PC-3 (cell line): ENCODE results near the gene UEVLD. TPM values are rescaled to one million over a fixed set of nuclear protein-coding genes. Genes with fewer than 3 reads are reported as not detected.

Experiments used
- ATAC-seq: fragments of 200-7000 bp; cut with Tn5 transposase; 2 replicates; pipeline ENCODE4 v1.9.1; 2020; ENCODE audit warnings: mild to moderate bottlenecking, moderate library complexity
- BruUV-seq: library from RNA; stranded (reverse); fragments of 400-500 nt; replicated peaks from 2 replicates; lab custom pipeline; 2021; lab: Mats Ljungman, UMichigan
- CTCF ChIA-PET: fragments of 300-600 bp; sonication (Branson Sonifier 250); formaldehyde crosslinking; loops from one replicate; lab custom pipeline; 2022; ENCODE audit warnings: antibody characterized with exemption; lab: Charles Lee
- POLR2A ChIA-PET: fragments of 300-600 bp; sonication (Branson Sonifier 250); formaldehyde crosslinking; loops from one replicate; lab custom pipeline; 2022; ENCODE audit warnings: antibody characterized with exemption; ENCODE audit not compliant: unreplicated experiment; lab: Charles Lee
- DNase-seq: peaks from one replicate; pipeline ENCODE4 v3.0.0-alpha.2; 2015
- H2AFZ ChIP-seq: fragments of 300-600 bp; sonication (generic); 2 replicates; pipeline ENCODE4 v1.6.0; 2016; ENCODE audit warnings: antibody characterized with exemption, low read length
- H3F3A ChIP-seq: fragments of 300-600 bp; sonication (generic); one replicate; pipeline ENCODE4 v1.6.0; 2017; ENCODE audit warnings: antibody characterized with exemption, low read length, control low read depth, mild to moderate bottlenecking; ENCODE audit not compliant: unreplicated experiment
- H3K27ac ChIP-seq: fragments of 300-600 bp; sonication (generic); 2 replicates; pipeline ENCODE4 v1.5.1; 2016; ENCODE audit warnings: mild to moderate bottlenecking, low read length
- H3K27me3 ChIP-seq: fragments of 300-600 bp; sonication (generic); 2 replicates; pipeline ENCODE4 v1.6.1; 2016; ENCODE audit warnings: low read length, mixed read lengths
- H3K36me3 ChIP-seq: fragments of 300-600 bp; sonication (generic); 2 replicates; pipeline ENCODE4 v1.6.1; 2016; ENCODE audit warnings: low read depth, mixed run types, low read length, mixed read lengths
- H3K4me1 ChIP-seq: fragments of 300-600 bp; sonication (generic); 2 replicates; pipeline ENCODE4 v1.5.1; 2016; ENCODE audit warnings: low read length; ENCODE audit not compliant: insufficient read depth
- H3K4me2 ChIP-seq: fragments of 300-600 bp; sonication (generic); 2 replicates; pipeline ENCODE4 v1.6.0; 2016; ENCODE audit warnings: low read length
- H3K4me3 ChIP-seq: fragments of 300-600 bp; sonication (generic); 2 replicates; pipeline ENCODE4 v1.5.1; 2016; ENCODE audit warnings: mild to moderate bottlenecking, low read length, mixed read lengths
- H3K79me2 ChIP-seq: fragments of 300-600 bp; sonication (generic); 2 replicates; pipeline ENCODE4 v1.6.1; 2017; ENCODE audit warnings: low read length, mixed read lengths
- H3K9ac ChIP-seq: fragments of 300-600 bp; sonication (generic); 2 replicates; pipeline ENCODE4 v1.6.0; 2016; ENCODE audit warnings: mild to moderate bottlenecking, low read length
- H3K9me2 ChIP-seq: fragments of 300-600 bp; sonication (generic); replicated peaks from 2 replicates; pipeline ENCODE4 v1.6.1; 2016; ENCODE audit warnings: mixed run types, low read length, mixed read lengths
- H3K9me3 ChIP-seq: fragments of 300-600 bp; sonication (generic); 2 replicates; pipeline ENCODE4 v1.6.1; 2016; ENCODE audit warnings: low read length, mixed read lengths
- H4K20me1 ChIP-seq: fragments of 300-600 bp; sonication (generic); 2 replicates; pipeline ENCODE4 v1.6.1; 2016; ENCODE audit warnings: low read length, mixed read lengths
- CTCF ChIP-seq: fragments of 300-600 bp; sonication (generic); conservative IDR thresholded peaks from 2 replicates; pipeline ENCODE4 v1.5.1; 2017; ENCODE audit warnings: antibody characterized with exemption, low read depth, mild to moderate bottlenecking, low read length
- EZH2 ChIP-seq: fragments of 300-600 bp; sonication (generic); IDR thresholded peaks from one replicate; pipeline ENCODE4 v1.6.1; 2017; ENCODE audit warnings: antibody characterized with exemption, mild to moderate bottlenecking, low read length; ENCODE audit not compliant: unreplicated experiment
- EZH2phosphoT487 ChIP-seq: fragments of 300-600 bp; sonication (generic); IDR thresholded peaks from 2 replicates; pipeline ENCODE4 v1.6.1; 2018; ENCODE audit warnings: mild to moderate bottlenecking, antibody characterized with exemption, low read length, borderline replicate concordance
- intact Hi-C: fragments of 100-400 bp; cut with micrococcal nuclease; formaldehyde crosslinking; loops from 2 replicates; pipeline ENCODE4 v1.9.0; 2023
- total RNA-seq: library from RNA; depleted of rRNA; stranded (reverse); fragments of >200 nt; gene quantifications from 2 replicates; pipeline ENCODE4 v1.2.3, GENCODE V29; 2014

UEVLD gene
- total RNA-seq, 1 experiment from 2014 or later = 22.2 TPM

DNA sequence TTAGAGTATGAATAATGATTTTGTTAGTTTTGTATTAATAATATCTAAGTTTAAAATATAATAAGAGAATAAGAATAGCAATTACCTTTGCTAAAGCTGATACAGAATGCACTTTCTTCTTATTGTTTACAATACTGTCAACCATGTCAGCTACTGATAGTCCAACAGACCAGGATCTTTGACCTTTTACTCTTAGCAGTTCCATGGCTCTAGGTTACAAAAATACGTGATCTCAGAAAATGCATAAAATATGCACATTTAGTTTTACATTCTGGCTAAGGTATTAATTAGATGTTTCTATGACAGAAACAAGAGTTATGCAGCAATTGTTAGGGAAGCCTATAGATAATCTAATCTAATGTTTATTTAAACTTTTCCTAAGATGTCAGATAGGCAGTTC is 54.3 kb downstream of the UEVLD start:
- H2AFZ ChIP-seq = no peak overlapping the region
- no peaks in the 10 kb centered on the region for H4K20me1 ChIP-seq
- peaks cover under 1% of the 10 kb centered on the region; the same call in 1 of the 2 replicates for H3K36me3 ChIP-seq
- H3K9me3 ChIP-seq = no peaks in the 10 kb centered on the region
- H3K79me2 ChIP-seq = peaks cover 9% of the 10 kb centered on the region; the same call in 1 of the 2 replicates
- ChIA-PET POLR2A (no interaction called here), CTCF (no interaction called here)
- intact Hi-C loops = loop anchor here (5.0 kb wide), 1 partner anchor 43 kb away; no protein-coding TSS in a partner anchor
- no peaks in the 10 kb centered on the region for H3K27me3 ChIP-seq
- H3K9me2 ChIP-seq = no peaks in the 10 kb centered on the region
- ATAC-seq (no peak), DNase-seq (no peak)
- no TSS peak for BruUV-seq
- H3K9ac ChIP-seq = no peak overlapping the region
- H3F3A ChIP-seq = no peaks in the 10 kb centered on the region
- H3K4me2 ChIP-seq = no peak overlapping the region
- H3K27ac ChIP-seq = no peak overlapping the region
- TF ChIP-seq CTCF (no peak), EZH2phosphoT487 (no peak), EZH2 (no peak)
- no peak overlapping the region for H3K4me3 ChIP-seq
- peaks cover 14% of the 10 kb centered on the region for H3K4me1 ChIP-seq

DNA sequence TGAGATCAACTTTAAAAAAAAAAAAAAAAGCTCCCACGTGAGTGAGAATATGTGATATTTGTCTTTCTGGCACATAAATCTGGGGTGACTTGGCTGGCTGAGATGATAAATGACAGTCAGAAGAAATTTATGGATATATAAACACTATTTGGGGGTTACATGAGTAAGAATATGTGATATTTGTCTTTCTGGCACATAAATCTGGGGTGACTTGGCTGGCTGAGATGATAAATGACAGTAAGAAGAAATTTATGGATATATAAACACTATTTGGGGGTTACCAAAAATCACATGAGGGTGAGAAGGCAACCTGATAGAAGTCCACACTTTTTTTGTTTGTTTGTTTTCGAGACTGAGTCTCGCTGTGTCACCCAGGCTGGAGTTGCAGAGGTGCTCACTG is 55.2 kb downstream of the UEVLD start:
- Histone ChIP-seq H3K27ac (no peak overlapping the region), H3K36me3 (no peaks in the 10 kb centered on the region; the same call in 1 of the 2 replicates)
- CTCF ChIA-PET = no interaction called here

More for the DNA sequence above, 55.2 kb downstream of the UEVLD start:
- peaks cover 14% of the 10 kb centered on the region for H3K4me1 ChIP-seq
- H4K20me1 ChIP-seq = no peaks in the 10 kb centered on the region
- intact Hi-C loops = loop anchor here (5.0 kb wide), 1 partner anchor 44 kb away; no protein-coding TSS in a partner anchor
- DNase-seq = no peak
- H3K27me3 ChIP-seq = no peaks in the 10 kb centered on the region
- no peak overlapping the region for H3K4me3 ChIP-seq
- no TSS peak for BruUV-seq
- peaks cover 18% of the 10 kb centered on the region for H3K79me2 ChIP-seq
- ATAC-seq = no peak
- H3K9me3 ChIP-seq = no peaks in the 10 kb centered on the region
- no peak for TF ChIP-seq CTCF
- no peak overlapping the region for H3K9ac ChIP-seq
- H3F3A ChIP-seq = no peaks in the 10 kb centered on the region
- no peak overlapping the region for H3K4me2 ChIP-seq
- no peaks in the 10 kb centered on the region for H3K9me2 ChIP-seq
- POLR2A ChIA-PET = no interaction called here
- no peak overlapping the region for H2AFZ ChIP-seq
